CMK (cell line): ENCODE results near the gene CHKA.

Experiments used
- DNase-seq: peaks from one replicate; pipeline ENCODE4 v3.0.0-alpha.2; 2010; ENCODE audit warnings: low read depth

Gene CHKA

DNA sequence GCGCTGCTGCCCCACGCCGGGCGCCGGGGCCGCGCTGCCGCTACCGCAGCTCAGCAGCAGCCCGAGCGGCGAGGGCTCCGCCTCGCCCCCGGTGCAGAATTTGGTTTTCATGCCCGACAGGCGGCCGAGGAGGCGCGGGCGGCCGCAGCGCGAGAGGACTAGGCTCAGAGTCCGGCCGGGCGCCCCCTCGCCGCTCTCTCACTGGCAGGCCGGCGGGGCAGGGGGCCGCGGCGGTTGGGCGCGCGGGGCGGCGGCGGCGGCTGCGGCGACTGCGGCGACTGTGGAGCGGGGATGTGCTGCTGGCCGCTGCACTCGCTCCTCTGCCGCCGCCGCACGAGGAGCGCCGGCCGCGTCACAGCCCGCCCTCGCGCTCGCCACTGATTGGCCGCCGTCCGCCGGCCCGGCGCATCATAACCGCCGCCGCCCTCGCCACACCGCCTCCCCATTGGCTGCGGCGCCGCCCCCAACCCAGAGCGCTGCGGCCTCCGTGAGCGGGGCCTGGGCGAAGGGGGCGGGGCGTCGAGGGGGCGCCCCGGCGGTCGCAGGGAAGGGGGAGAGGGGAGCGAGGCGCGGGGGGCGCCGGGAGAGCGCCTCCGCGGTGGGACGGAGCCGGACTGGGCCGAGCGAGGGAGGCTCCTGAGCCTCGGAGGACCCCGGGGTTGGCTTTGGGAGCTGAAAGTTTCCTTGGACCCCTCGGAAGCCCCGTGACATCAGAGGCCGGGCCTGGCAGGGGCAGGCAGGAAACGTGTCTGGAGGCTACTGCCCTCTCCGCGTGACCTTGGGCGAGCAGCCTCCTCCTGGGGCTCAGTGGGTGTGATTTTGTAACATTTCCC, at the start of gene CHKA:
Gene CHKA (minus strand): TSS at position 322 of the 833 bp plus-strand sequence. CDS start 211 bp downstream, at position 111.
- DNase-seq: peak; percentile 80

DNA sequence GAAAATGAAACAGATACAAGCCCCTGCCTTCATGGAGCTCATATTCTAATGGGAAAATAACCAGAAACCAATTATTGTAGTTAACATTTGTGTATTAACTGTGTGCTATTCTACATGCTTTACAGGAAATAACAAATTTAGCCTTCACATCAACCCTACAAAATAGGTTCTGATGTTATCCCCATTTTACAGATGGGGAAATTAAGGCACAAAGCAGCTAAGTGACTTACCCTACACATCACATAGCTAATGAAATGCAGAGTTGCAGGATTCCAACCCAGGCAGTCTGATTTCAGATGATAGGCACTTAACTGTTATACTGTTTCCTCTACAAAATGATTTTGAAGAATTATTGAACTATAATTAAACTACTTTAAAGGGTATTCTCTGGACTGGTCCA, 48.3 kb upstream of the CHKA start:
- no peak for DNase-seq

DNA sequence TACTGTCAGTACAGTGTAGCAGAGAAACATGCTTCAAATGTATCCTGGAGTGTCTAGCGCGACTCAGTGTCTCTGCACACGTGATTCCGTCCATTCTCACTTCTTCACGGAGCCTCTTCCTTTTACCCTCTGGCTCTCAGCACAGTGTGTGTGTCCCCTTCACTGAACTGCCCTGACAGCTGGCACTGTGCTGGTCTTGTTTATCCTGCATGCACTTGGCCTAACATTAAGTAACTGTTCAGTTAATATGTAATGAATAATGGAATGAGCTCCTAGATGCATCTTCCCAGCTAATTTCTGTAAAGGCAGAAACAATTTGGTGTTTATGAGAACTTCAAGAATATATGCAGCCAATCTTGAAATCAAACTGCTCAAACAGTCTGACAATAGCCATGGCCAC, 47.5 kb upstream of the CHKA start:
- DNase-seq: no peak

DNA sequence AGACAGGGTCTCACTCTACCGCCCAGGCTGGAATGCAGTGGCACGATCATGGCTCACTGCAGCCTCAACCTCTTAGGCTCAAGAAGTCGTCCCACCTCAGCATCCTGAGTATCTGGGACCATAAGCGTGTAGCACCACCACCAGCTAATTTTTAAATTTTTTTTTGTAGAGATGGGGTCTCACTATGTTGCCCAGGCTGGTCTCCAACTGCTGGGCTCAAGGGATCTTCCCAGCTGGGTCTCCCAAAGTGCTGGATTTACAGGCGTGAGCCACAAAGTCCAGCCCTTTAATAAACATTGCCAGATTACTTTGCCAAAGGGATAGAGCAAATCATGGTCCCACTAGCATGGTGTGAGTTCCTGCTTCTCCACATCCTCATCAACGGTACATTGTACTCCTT, 46.3 kb upstream of the CHKA start:
- no peak for DNase-seq

DNA sequence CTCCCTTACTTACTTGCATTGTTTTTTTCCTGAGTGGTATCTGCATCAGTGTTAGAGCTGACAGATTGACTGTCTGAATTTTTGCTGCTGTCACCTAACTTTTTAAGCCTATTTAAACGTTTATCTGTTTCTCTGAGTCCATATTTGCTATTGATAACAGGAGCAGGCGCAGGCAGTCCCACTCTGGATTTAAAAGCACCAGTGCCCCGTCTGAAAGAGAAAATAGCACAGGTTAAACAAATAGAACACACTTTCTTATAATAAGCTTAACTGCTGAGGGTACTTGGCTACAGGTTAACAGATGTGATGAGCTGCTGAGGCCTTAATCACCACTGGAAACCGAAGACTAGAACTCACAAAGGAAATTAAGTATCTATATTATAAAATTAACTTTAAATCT, 45.8 kb upstream of the CHKA start:
- DNase-seq: no peak

DNA sequence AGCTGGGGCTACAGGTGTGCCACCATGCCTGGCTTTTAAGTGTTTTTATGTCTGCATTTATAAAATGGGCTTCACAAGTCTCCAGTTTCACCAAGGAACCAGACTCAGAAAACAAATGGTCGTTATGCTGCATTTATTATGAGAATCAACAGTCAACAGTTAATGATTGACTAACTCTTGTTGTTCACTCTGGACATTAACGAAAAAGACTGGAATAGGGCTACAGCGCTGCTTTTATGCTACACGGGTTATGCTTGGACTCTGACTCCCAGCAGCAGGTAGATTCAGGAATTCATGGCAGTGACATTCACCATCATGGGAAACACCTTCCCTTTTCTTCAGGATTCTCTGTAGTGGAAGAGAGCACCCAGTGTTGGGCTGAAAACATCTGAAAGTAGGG, 44.4 kb upstream of the CHKA start:
- no peak for DNase-seq

DNA sequence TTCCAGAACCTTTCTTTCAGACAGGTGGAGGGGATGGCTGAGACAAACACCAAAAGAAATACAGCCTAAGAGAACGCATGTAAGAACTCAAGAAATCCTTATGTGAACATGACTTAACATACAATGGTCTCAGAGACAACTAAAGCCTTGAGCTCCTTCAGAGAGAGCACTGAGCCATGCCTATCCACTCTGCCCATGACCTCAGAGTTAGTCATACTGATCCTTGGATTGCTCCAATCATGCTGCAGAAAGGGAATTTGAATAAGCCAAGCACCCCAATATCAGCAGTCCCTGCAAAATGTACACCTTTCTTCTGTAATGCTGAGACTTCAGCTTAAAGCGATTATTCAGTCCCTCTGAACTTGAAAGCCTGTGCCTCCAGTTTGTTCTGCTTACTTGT, 43.2 kb upstream of the CHKA start:
- no peak for DNase-seq

DNA sequence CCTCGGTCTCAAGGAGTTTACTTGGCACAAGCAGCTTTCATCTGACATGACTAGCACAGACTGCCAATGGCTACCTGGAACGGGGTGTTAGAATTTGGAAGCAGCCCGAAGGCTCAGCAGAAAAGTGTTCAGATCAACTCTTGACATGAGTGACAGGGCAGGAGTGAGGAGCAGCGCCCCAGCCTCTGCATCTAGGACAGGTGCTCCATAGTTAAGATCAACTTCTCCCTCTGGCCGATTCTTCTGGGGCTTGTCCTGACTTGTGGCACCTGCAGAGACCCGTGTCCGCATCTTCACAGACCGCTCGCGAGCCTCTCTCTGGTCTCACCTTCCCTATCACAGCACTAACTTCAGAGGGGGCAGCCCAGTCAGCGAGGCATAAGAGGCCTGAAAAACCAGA, 42.5 kb upstream of the CHKA start:
- DNase-seq: no peak

DNA sequence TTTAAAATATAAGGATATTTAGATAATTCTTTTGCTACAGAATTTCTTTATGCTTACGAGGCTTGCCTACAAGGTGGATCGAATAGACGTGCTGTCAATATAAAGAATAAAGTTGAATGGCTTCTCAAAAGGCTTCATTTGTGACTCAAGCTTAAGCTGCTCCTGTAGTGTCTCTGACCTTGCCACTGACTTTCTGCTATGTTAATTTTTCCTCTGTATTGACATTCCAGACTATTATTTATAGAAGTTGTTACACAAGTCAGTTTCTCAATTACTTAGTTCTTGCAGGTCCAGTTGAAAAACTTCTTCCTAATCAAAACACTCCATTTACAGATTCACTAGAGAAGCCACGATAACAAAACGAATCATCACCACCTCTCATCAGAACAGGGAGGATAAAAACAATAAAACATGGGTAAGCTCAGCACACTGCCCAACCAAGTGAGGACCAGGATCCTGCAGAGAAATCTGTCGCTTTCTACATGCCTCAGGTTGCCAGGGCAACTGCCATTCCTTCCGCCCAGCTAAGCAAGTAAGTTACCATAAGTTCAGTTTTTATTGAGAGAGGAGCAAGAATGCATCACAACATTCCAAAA, 39.0 kb upstream of the CHKA start:
- no peak for DNase-seq

DNA sequence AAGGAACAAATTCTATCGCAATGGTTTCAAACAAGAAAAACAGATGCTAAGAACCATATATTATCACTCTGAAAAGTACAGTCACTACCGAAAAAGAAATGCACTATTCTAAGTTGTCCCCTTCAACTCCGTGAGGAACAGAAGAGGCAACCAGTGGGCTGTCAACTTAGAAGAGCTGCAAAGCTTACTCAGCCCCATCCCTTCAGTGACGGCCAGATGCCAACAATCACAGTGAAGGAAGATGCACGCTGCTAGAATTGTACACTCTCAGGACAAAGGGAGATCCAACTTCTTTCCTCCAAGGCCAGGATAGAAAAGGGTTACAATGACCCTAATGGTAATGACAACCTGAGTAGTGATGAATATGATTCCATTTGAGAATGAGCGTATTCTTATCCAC, 38.5 kb upstream of the CHKA start:
- no peak for DNase-seq

DNA sequence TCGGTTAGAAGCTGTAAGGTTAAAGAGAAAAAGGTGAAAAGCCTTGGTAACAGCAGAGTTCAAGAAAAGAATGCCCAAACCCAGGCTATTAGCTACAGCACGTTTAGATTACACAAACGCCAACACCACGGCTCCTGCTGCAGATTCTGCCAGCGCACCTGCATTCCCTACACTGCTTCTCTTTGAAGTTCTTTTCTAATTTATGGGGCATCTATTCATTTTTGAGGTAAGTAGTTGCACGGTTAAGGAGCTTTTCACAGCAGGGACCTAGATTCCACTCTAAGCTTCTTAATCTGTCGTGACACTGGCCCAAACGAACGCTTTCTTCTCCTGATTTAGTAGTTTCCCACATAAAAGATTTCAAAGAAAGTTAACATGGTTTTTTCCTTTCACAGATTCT, 38.0 kb upstream of the CHKA start:
- no peak for DNase-seq

DNA sequence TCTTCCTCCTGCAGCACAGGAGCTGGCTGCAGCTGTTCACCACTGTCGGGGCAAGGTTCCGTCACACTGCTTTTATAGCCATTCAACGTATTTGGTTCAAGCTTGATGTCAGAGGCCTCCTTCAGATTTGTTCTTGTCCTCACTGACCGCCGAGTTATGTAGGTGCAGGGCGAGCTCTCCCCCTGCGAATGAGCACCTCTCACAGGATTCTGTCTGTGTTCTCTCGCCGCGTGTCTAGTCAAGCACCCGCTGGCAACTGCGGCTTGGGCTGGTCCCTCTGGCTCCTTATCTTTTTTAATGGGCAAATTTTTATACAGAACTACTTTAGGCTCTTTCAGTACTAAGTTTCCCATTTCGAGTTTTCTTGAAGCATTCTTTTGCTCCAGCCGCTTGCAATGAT, 37.4 kb upstream of the CHKA start:
- DNase-seq: no peak

DNA sequence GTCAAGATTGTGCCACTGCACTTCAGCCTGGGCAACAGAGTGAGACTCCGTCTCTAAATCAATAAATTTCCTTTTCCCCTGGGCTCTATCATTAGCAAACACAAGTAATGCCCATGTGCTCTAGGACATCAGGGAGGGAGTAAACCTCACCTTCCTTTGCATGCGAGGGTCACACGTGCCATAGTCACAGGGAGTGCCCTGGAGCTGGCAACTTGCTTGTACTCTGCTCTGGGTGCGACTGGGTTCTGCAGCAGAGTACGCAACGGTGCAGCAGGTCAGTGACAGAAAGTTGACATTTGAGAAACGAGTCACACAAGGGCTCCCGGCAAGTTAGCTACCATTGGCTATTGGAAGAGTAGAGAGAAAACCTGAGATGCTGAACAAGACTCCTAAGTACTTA, 32.6 kb upstream of the CHKA start:
- no peak for DNase-seq

DNA sequence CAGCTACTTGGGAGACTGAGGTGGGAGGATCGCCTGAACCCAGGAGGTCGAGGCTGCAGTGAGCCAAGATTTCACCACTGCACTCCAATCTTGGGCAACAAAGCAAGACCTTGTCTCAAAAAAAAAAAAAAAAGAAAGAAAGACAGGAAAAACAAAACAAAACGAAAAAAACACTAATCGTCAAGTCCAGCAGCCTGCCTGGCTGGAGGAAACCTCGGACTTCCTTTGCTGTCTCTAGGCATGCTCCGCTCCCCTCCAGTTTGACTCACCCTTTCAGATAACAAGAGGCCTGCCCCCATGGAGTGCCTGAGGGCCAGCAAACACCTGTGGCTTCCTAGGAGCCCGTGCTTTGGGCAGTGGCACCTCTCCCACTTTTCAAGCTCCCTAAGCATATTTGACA, 28.8 kb upstream of the CHKA start:
- DNase-seq: no peak

DNA sequence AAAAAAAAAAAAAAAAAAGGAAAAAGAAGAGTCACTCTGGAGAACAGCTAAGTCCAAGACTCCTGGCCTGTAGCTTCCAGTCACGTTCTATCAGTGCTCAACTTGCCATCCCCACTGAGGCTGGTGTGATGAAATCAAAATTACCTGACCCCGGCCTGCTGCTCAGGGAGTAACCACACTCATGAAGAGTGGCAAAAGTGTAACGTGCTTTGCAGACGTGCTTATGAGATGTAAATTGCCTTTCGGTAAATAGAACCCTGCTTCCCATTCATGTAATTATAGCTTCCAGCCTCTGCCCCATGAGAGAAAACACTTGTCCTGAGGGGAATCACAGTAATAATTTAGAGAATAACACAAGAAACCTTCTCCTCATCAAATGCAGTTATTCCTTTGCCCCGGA, 28.2 kb upstream of the CHKA start:
- no peak for DNase-seq

DNA sequence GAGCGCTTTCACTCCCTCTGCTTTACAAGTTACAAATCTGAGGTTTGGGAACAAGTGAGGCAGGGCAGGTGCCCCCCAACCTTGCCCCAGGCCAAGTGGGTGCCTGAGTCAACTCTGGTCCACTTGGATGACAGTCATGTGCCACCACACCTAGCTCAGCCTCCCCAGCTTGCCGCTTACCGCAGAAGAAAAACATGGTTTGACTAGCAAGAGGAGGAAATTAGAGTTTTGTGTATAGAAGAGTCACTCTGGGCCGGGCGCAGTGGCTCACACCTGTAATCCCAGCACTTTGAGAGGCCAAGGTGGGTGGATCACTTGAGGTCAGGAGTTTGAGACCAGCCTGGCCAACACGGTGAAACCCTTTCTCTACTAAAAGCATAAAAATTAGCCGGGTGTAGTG, 27.7 kb upstream of the CHKA start:
- DNase-seq: no peak

DNA sequence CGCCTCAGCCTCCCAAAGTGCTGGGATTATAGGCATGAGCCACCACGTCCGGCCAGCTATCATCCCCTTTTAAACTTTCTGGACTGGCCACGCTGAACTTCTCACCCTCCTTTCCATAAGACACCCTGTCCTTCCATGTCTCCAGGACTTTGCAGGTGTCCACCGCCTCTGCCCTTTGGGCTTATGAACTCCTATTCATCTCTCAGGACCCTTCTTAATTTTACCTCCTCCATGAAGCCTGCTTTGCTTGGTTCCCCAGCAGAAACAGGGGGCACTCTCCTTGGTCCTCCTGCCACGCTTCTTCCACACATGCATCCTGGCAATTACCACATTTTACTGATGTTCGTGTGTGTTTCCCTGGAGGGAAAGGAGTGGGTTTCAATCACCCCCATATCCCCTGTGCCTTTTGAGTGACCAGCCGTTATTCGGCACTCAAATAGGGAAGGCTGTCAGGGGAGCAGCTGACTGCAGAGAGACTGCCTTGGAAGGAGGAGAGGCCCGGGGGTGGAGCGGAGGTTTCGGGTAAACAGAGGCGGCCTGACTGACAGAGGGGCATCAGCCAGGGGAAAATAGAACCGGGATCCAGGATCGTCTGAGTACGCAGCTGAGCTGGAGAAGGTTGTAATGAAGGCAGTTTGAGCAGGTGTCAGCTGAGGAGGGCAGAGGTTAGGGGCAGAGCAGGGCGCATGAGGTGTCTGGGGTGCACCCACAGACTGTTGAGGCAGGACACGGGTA, 27.1 kb upstream of the CHKA start:
- no peak for DNase-seq

DNA sequence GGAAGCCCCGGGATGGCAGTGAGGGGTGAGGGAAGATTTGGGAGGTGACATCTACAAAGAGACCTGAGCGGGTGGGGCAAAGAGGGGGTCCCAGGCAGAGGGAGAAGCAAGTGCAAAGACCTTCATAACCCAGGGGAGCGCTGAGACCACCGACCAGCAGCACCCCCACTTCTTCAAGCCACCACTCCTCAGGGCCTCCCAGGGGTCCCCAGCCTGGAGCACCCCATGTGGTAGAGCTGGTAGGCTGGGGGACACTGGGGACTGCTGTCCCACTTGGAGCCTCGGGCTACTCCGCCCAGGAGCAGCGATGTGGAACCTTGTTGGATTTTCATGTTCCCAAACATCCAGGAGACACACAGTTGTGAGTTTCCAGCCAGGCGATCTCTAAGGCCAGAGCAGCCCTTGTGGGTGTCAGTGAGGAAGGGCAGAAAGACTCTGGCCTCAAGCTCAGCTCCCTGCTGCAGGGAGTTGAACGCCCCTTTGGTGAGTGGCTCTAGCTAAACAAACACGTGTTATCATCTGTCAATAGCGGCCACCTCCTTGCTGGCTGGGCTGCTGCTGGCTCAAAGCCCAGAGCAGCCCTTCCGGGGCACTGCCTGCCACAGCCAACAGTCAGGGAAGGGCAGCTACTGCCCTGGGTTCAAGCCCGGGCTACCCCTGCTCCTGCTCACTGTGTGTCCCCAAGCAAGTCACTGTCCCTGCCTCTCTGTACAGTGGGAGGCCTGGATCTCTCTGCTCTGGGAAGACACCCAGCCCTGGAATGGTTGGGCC, 25.7 kb upstream of the CHKA start:
- DNase-seq: peak; percentile 75

DNA sequence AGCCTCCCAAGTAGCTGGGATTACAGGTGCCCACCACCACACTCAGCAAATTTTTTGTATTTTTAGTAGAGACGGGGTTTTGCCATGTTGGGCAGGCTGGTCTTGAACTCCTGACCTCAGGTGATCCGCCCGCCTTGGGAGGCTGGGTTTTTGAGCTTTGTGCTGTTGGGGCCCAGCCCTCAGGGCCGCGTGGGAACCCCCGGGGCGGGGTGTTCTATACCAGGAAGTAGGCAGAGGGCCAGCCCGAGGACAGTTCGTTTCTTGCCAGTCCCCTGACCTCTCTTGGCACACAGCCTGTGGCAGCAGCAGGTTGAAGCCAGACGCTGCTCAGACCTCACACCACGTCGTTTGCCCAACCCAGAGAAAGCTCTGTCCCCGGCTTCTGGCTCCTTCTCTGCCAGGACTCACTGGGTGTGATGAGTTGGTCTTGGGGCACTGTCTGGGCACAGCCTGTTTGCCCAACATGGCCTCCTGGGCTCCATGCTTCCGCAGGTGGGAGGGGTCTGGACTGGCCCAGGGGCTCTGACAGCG, 24.9 kb upstream of the CHKA start:
- DNase-seq: no peak

DNA sequence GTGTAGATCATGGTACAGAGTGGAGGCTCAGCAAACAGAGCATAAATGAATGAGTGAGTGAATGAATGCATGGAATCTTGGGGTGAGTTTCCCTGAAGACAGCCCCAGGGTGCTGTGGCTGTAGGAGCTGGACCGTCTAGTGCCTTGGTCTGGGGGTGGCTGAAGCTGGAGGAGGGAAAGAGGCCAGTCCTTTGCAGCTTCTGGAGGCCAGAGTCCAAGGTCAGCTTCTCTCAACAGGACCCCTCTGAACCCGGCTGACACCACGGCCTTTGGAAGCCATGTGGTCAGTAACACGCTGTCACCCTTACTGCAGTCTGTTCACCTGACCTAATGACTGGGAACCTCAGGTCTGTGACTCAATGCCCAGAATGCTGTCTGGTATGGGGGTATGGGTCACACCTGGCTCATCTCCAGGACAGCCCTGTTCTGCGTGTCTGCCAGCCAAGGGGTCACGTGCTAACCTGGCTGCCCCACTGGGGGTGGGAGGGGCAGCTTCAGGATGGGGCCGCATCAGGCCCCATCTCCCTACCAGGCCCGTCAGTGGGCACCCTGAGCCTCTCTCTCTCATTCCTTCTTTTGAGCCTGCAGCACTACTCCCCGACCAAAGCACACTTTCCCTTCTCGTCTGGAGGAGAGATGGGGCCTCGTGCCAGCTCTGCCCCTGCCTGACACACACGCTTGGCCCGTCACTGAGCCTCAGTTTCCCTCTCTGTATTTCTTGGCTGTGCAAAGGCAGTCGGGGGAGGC, 24.1 kb upstream of the CHKA start:
- no peak for DNase-seq

DNA sequence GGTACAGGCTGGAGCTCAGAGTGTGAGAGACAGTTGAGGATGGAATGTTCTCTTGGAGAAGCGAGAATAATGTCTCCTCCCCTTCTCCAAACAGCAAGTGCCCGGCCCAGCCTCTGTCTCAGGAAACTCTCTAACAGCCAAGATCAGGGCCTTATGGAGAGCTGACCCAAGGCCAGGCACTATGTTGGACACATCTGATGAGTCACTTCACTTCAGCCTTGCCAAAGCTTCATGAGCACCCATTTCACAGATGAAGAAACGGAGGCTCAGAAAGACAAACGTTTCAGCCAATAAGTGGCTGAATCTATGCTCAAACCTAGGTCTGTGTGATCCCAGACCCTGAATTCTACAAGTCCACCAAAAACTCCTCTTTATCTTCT, 22.1 kb upstream of the CHKA start:
- DNase-seq: no peak
